Kasumi-1 (cell line): Measurements from ENCODE around the gene GRIA3.
"Not testable (repeated sequence)": the region's sequence is repeated elsewhere in the genome, so short reads cannot be mapped to it uniquely, and the experiment has no call there.

Source experiments
- DNase-seq, 2 experiments: peaks; one replicate each; lab custom pipeline; 2025; lab: John Stamatoyannopoulos, UW

Gene GRIA3

GRCh38 chrX:123350226-123350625 lies 166.1 kb downstream of the GRIA3 start:
- no peak for DNase-seq

- peak; percentile 61 to 67 for DNase-seq
These were observed 173.9 kb downstream of the GRIA3 start for GRCh38 chrX:123357941-123358340.

- DNase-seq, result no peak
These were observed 174.4 kb downstream of the GRIA3 start for GRCh38 chrX:123358457-123358856.

- DNase-seq, result peak; percentile 0 to 1
These were observed 177.3 kb downstream of the GRIA3 start for GRCh38 chrX:123361371-123361770.

GRCh38 chrX:123386196-123386595 lies 202.1 kb downstream of the GRIA3 start:
- not testable (repeated sequence) for DNase-seq

- no peak for DNase-seq
These were observed 208.8 kb downstream of the GRIA3 start for GRCh38 chrX:123392921-123393320.

- DNase-seq, result no peak
These were observed 215.6 kb downstream of the GRIA3 start for GRCh38 chrX:123399709-123400108.

- no peak for DNase-seq
These were observed 221.2 kb downstream of the GRIA3 start for GRCh38 chrX:123405231-123405630.

GRCh38 chrX:123408821-123409737 lies 225.0 kb downstream of the GRIA3 start:
- DNase-seq, result no peak

GRCh38 chrX:123422875-123423274 lies 238.8 kb downstream of the GRIA3 start:
- DNase-seq, result peak; percentile 14 to 45

- no peak for DNase-seq
These were observed 240.5 kb downstream of the GRIA3 start for GRCh38 chrX:123424546-123424945.

GRCh38 chrX:123425471-123425870 lies 241.4 kb downstream of the GRIA3 start:
- no peak for DNase-seq

- no peak for DNase-seq
These were observed 241.8 kb downstream of the GRIA3 start for GRCh38 chrX:123425904-123426303.

- no peak for DNase-seq
These were observed 248.5 kb downstream of the GRIA3 start for GRCh38 chrX:123432361-123433150.

GRCh38 chrX:123436512-123437136 lies 252.5 kb downstream of the GRIA3 start:
- no peak for DNase-seq

- not testable (repeated sequence) for DNase-seq
These were observed 255.8 kb downstream of the GRIA3 start for GRCh38 chrX:123439926-123440325.

- DNase-seq, result no peak
These were observed 258.7 kb downstream of the GRIA3 start for GRCh38 chrX:123442764-123443163.

- DNase-seq, result no peak
These were observed 263.4 kb downstream of the GRIA3 start for GRCh38 chrX:123447506-123447905.

GRCh38 chrX:123449335-123449734 lies 265.3 kb downstream of the GRIA3 start:
- no peak for DNase-seq

GRCh38 chrX:123450222-123450621 lies 266.1 kb downstream of the GRIA3 start:
- peak; percentile 1 for DNase-seq

GRCh38 chrX:123454712-123455431 lies 270.8 kb downstream of the GRIA3 start:
- DNase-seq, result no peak

- DNase-seq, result no peak
These were observed 271.6 kb downstream of the GRIA3 start for GRCh38 chrX:123455693-123456092.
